ENCODE data around the gene TNFAIP6.

Gene TNFAIP6

GRCh38 chr2:151380580-151381235 is 23.3 kb downstream of the TNFAIP6 start:
- no peak overlapping the region for H3K4me3 ChIP-seq (replicated peaks; ENCODE audit: insufficient read depth, low read length)
- H3K27ac ChIP-seq (replicated peaks) = no peak overlapping the region
- no peak for DNase-seq (ENCODE audit: low read depth in 1 of 2, low spot score in 1 of 2)
- TF ChIP-seq POLR2AphosphoS5 (IDR thresholded peaks at IDR 0.05; ENCODE audit: low read depth) = no peak
- no peak for TF ChIP-seq GABPA (IDR thresholded peaks at IDR 0.05; ENCODE audit: low read depth)
- no peaks in the 10 kb centered on the region for H3K27me3 ChIP-seq (ENCODE audit: insufficient read depth, poor library complexity, severe bottlenecking)

- H3K27me3 ChIP-seq (ENCODE audit: insufficient read depth, poor library complexity, severe bottlenecking) = no peaks in the 10 kb centered on the region
- TF ChIP-seq SPI1 (IDR thresholded peaks at IDR 0.05; ENCODE audit: borderline replicate concordance, low read depth) (no peak), POLR2AphosphoS5 (IDR thresholded peaks at IDR 0.05; ENCODE audit: low read depth) (no peak), GABPA (IDR thresholded peaks at IDR 0.05; ENCODE audit: low read depth) (no peak), REST (IDR thresholded peaks at IDR 0.05; ENCODE audit: insufficient replicate concordance, low read depth) (no peak), CTCF (IDR thresholded peaks at IDR 0.05; ENCODE audit: insufficient read depth, low read length) (no peak)
- H3K27ac ChIP-seq (replicated peaks) = no peak overlapping the region
- DNase-seq (ENCODE audit: low read depth in 1 of 2, low spot score in 1 of 2) = no peak
- no peak overlapping the region for H3K4me3 ChIP-seq (replicated peaks; ENCODE audit: insufficient read depth, low read length)
Measured at GRCh38 chr2:151381266-151381665, 23.9 kb downstream of the TNFAIP6 start.

- Histone ChIP-seq H3K27me3 (ENCODE audit: insufficient read depth, poor library complexity, severe bottlenecking) (no peaks in the 10 kb centered on the region), H3K4me3 (replicated peaks; ENCODE audit: insufficient read depth, low read length) (no peak overlapping the region), H3K27ac (replicated peaks) (no peak overlapping the region)
- TF ChIP-seq CTCF (IDR thresholded peaks at IDR 0.05; ENCODE audit: insufficient read depth, low read length) = no peak
- no peak for TF ChIP-seq POLR2AphosphoS5 (IDR thresholded peaks at IDR 0.05; ENCODE audit: low read depth)
- TF ChIP-seq REST (IDR thresholded peaks at IDR 0.05; ENCODE audit: insufficient replicate concordance, low read depth) = no peak
- no peak for TF ChIP-seq SPI1 (IDR thresholded peaks at IDR 0.05; ENCODE audit: borderline replicate concordance, low read depth)
- no peak for TF ChIP-seq GABPA (IDR thresholded peaks at IDR 0.05; ENCODE audit: low read depth)
- DNase-seq (ENCODE audit: low read depth in 1 of 2, low spot score in 1 of 2) = no peak
Measured at GRCh38 chr2:151388011-151388410, 30.6 kb downstream of the TNFAIP6 start.

- no peaks in the 10 kb centered on the region for H3K27me3 ChIP-seq (ENCODE audit: insufficient read depth, poor library complexity, severe bottlenecking)
- no peak for DNase-seq (ENCODE audit: low read depth in 1 of 2, low spot score in 1 of 2)
- TF ChIP-seq GABPA (IDR thresholded peaks at IDR 0.05; ENCODE audit: low read depth) (no peak), REST (IDR thresholded peaks at IDR 0.05; ENCODE audit: insufficient replicate concordance, low read depth) (no peak), POLR2AphosphoS5 (IDR thresholded peaks at IDR 0.05; ENCODE audit: low read depth) (no peak), CTCF (IDR thresholded peaks at IDR 0.05; ENCODE audit: insufficient read depth, low read length) (no peak), SPI1 (IDR thresholded peaks at IDR 0.05; ENCODE audit: borderline replicate concordance, low read depth) (no peak)
- H3K4me3 ChIP-seq (replicated peaks; ENCODE audit: insufficient read depth, low read length) = no peak overlapping the region
- H3K27ac ChIP-seq (replicated peaks) = no peak overlapping the region
Measured at GRCh38 chr2:151391436-151391835, 34.0 kb downstream of the TNFAIP6 start.
